Right renal pelvis (tissue), 4 donors: ENCODE data around the gene IDS. TPM values are rescaled to one million over a fixed set of nuclear protein-coding genes. Genes with fewer than 3 reads are reported as not detected.

Experiments used
- DNase-seq, 4 donors: peaks; one replicate each; pipeline ENCODE4 v3.0.0-alpha.2; 2013; ENCODE audit warnings: low read depth in 4 of 4, low spot score in 3 of 4, missing footprints in 1 of 4
- polyA plus RNA-seq, 4 donors: library from polyadenylated mRNA; unstranded; fragments of 120-200 nt; gene quantifications; one replicate each; pipeline ENCODE4 v1.2.1, GENCODE V29; 2013; ENCODE audit not compliant: insufficient read length in 4 of 4

Gene IDS
- polyA plus RNA-seq, 4 donors = 32.2 to 36.8 (median 35.3) TPM

- peak; percentile 51 to 70 (median 52) for DNase-seq
Observed at GRCh38 chrX:149470955-149471354, 34.2 kb downstream of the IDS start.

DNA sequence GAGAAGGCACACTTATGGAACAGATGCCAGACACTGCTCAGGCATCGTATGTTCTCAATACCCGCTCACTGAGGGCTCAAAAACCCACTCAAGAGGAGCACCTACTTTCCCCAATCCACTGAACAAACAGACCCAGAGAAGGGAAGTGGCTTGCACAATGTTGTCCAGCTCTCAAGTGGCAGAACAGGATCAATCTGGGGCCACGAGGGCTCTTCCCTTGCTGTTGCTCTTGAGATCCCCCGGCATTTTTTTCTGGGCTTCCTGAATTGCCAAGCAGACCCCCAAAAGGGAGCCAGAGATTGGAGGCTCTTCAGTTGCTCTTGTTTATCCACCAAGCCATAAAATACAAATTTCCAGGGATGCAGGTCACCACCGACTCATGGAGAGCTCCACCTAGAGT is 35.7 kb downstream of the IDS start:
- DNase-seq = no peak

GRCh38 chrX:149467920-149468319 is 37.2 kb downstream of the IDS start:
- no peak for DNase-seq

DNA sequence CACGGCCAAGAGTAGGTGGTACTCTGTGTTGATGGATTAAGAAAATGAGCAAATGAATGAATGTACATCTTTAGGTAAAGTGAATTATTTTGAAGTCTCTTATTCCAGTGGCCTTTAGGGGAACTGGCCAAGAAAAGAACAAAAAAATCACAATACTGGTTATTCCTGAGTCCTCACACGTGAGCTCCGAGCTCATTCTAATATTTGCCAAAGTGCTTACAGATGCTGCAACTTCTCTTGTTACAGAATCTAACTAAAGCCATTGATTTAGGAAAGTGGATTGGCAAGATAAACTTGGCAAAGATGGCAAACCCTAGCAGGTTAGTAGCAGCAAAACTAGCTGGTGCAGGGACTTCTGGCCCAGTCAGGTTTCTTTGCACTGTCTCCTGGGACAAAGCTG is 37.6 kb downstream of the IDS start:
- DNase-seq = no peak

DNA sequence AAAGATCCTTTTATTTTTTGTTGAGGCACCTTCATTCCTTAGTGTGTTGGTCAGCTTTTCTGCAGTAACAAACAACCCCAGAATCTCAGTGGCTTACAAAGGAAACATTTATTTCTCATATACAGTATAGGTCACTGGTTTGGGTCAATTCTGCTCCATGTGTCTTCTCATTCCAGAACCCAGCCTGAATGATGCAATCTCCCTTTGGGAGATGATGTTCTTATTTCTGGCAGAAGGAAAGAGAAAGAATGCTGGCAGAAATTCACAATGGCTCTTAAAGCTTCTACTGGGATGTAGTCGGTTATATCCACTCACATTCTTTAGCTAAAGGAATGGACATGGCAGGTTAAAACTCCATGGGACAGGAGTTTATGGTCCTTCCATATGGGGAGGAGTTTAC is 42.3 kb downstream of the IDS start:
- DNase-seq = no peak

- no peak for DNase-seq
Observed at GRCh38 chrX:149461746-149462145, 43.4 kb downstream of the IDS start.

GRCh38 chrX:149458586-149458985 is 46.5 kb downstream of the IDS start:
- DNase-seq = no peak

GRCh38 chrX:149456476-149457245 is 48.4 kb downstream of the IDS start:
- no peak for DNase-seq

DNA sequence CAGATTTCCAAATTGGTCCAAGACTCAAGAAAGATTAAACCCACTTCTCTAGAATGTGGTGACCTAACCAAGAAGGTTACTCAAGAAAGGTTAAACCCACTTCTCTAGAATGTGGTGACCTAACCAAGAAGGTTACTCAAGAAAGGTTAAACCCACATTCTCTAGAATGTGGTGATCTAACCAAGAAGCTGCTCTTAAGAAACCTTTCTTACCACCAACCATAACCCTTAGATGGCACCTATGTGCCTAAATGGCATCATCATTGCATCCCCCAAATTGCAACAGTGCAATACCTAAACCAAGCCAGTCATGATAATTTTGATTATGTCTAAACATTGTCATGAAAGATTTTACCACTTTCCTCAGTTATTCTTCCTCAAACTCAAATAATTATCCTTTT is 49.2 kb downstream of the IDS start:
- DNase-seq = no peak

DNA sequence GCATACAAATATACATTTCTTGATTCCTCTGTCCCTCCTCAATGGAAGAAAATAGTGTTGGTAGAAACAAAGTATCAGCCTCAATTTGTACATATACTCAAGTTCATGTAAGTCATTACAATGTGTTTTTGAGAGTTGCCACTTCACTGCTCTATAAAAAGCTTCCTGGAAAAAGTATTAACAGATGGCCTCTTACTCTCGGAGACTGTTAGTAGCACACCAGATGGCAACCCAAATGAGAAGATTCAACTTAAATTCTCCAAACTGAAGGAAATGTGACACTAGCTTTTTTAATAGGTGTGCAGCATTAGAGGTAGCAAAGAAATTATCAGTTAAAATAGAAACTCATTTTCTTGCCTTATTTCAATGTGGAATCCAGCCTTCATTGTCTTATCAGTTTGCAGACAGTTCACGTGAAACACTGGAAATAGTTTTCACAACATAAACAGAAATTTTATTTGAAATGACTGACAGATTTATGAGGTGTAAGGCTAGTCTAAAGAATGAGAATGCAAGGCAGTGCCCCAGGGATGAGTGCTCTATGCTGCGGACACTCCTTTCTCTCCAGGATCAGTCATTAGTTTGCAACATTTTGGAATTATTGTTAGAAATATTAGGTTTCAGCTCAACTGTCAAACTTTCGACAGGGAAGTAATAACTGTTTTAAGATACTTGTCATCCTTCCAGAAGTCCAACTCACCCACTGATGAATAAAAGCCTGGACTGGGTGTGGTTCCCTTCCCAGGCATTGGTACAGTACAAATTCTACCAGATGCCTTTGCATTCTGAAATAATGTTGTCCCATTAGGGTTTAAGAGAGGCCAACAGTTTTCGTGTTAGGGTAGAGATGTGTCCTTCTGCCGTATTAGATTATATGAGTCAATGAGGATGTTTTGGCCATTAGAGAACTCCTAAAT is 50.9 kb downstream of the IDS start:
- DNase-seq = no peak

DNA sequence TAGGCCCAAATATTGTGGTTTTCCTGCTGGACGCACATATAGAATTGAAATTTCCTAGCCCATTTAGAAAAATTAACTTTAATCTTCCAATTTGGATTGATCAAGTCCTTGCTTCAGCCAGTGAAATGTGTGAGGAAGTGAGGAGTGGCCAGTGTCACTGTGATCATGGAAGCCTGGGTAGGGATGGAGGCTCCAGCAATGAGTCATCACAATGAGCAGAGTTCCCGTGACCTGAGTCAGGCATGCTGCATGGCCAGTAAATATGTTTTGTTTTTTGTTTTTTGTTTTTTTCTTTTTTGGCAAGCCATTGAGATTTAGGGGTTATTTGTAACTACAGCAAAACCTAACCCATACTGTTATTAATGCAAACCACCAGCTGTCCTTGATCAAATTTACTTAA is 52.1 kb downstream of the IDS start:
- DNase-seq = no peak

- no peak for DNase-seq
Observed at GRCh38 chrX:149433451-149433850, 71.7 kb downstream of the IDS start.

DNA sequence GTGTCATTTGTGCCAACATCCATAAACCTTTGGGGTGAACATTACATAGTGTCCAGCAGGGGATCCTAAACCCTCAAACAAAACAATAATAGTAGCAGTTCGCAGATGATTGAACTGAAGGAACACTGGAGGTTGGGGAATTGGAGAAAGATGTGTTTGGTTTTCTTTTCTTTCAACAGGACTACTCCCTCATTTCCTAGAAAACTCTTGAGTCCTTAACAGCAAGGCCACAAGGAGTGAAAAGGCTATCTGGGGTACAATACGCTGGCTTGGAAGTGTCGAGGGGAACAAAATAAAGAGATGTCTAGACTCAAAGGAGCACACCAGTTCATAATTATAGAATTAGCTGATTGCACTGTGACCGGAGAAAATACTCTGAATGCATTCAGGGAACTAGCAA is 72.1 kb downstream of the IDS start:
- no peak for DNase-seq

Other genes starting within 250 kb of the IDS start
- gene EOLA1, start 35.7 kb upstream of the IDS start, polyA plus RNA-seq = 10 to 100 TPM; 18.9 to 21.4 (median 20.2) TPM
- gene HSFX3, start 44.6 kb upstream of the IDS start, polyA plus RNA-seq = under 1 TPM in 1 of 4 donors, not detected in 3; 0.12 TPM
- gene MAGEA9B, start 82.2 kb upstream of the IDS start, polyA plus RNA-seq = under 1 TPM in 1 of 4 donors, not detected in 3; 0.08 TPM
- 1 to 10 TPM in 1 of 4 donors, under 1 TPM in 3; 0.46 to 1.4 (median 0.49) TPM for gene HSFX2, start 90.0 kb upstream of the IDS start, polyA plus RNA-seq
- 10 to 100 TPM; 39.8 to 45.3 (median 41.5) TPM for gene TMEM185A, start 126.5 kb upstream of the IDS start, polyA plus RNA-seq
- gene MAGEA11, start 206.8 kb upstream of the IDS start, polyA plus RNA-seq = not detected